Stimulated activated CD4-positive, alpha-beta T cell treated with anti-CD3 and anti-CD28 coated beads, Interleukin-15, amount 100 ng/mL, for 1 hour (primary cell): ENCODE data around the gene SIDT1.
A peak's percentile ranks its signal among the peaks of the same experiment; 100 is the strongest.

Experiments
- DNase-seq, 2 donors: peaks; one replicate each; pipeline ENCODE4 v3.0.0-alpha.2; 2020; ENCODE audit warnings: low read depth in 1 of 2, low spot score in 1 of 2

SIDT1 gene

GRCh38 chr3:113531826-113532697 is at the start of gene SIDT1:
Gene SIDT1, plus strand, starts transcription at chr3:113532555. Its CDS starts 467 bp downstream, at chr3:113533022.
- peak; percentile 34 to 44 for DNase-seq

- DNase-seq, result no peak
Observed at GRCh38 chr3:113485161-113485609, 47.2 kb upstream of the SIDT1 start.

- DNase-seq, result no peak
Observed at GRCh38 chr3:113495035-113495434, 37.3 kb upstream of the SIDT1 start.

- no peak for DNase-seq
Observed at GRCh38 chr3:113496924-113497323, 35.4 kb upstream of the SIDT1 start.

- no peak for DNase-seq
Observed at GRCh38 chr3:113498221-113499005, 33.9 kb upstream of the SIDT1 start.

GRCh38 chr3:113499081-113499480 is 33.3 kb upstream of the SIDT1 start:
- no peak for DNase-seq

GRCh38 chr3:113501597-113501996 is 30.8 kb upstream of the SIDT1 start:
- DNase-seq, result no peak

GRCh38 chr3:113505867-113506266 is 26.5 kb upstream of the SIDT1 start:
- no peak for DNase-seq

- no peak for DNase-seq
Observed at GRCh38 chr3:113507501-113508067, 24.8 kb upstream of the SIDT1 start.

GRCh38 chr3:113508966-113509365 is 23.4 kb upstream of the SIDT1 start:
- no peak for DNase-seq

GRCh38 chr3:113514265-113514769 is 18.0 kb upstream of the SIDT1 start:
- no peak for DNase-seq

GRCh38 chr3:113516115-113516505 is 16.2 kb upstream of the SIDT1 start:
- DNase-seq, result no peak

GRCh38 chr3:113521981-113522380 is 10.4 kb upstream of the SIDT1 start:
- DNase-seq, result no peak

- no peak for DNase-seq
Observed at GRCh38 chr3:113523241-113523640, 9.1 kb upstream of the SIDT1 start.

GRCh38 chr3:113532698-113533533 is 561 bp downstream of the SIDT1 start:
- DNase-seq, result peak; percentile 15 to 26

GRCh38 chr3:113533534-113533892 is 1.2 kb downstream of the SIDT1 start:
- no peak for DNase-seq

GRCh38 chr3:113534365-113534764 is 2.0 kb downstream of the SIDT1 start:
- DNase-seq, result no peak

- no peak for DNase-seq
Observed at GRCh38 chr3:113535898-113536297, 3.5 kb downstream of the SIDT1 start.

- no peak for DNase-seq
Observed at GRCh38 chr3:113536627-113537101, 4.3 kb downstream of the SIDT1 start.

- DNase-seq, result no peak
Observed at GRCh38 chr3:113537155-113537554, 4.8 kb downstream of the SIDT1 start.

GRCh38 chr3:113541519-113541918 is 9.2 kb downstream of the SIDT1 start:
- no peak for DNase-seq
